H9 (cell line): ENCODE data around the gene GABRR3. TPM values are rescaled to one million over a fixed set of nuclear protein-coding genes. Genes with fewer than 3 reads are reported as not detected.

Source experiments
- DNase-seq: peaks from one replicate; pipeline ENCODE4 v3.0.0-alpha.2; 2017
- H2AFZ ChIP-seq: one replicate; pipeline ENCODE4 v1.6.1; 2013; ENCODE audit warnings: mild to moderate bottlenecking, low read length, control low read depth, moderate library complexity
- H2AK5ac ChIP-seq: 2 replicates; pipeline ENCODE4 v1.6.1; 2013; ENCODE audit warnings: low read length, control low read depth, mixed read lengths; ENCODE audit not compliant: insufficient read length
- H2BK120ac ChIP-seq: one replicate; pipeline ENCODE4 v1.6.1; 2013; ENCODE audit warnings: low read depth, mild to moderate bottlenecking, low read length, control low read depth, inconsistent platforms; ENCODE audit not compliant: poor library complexity, severe bottlenecking
- H2BK12ac ChIP-seq: 2 replicates; pipeline ENCODE4 v1.6.1; 2013; ENCODE audit warnings: low read length, control low read depth, mixed read lengths, low read depth; ENCODE audit not compliant: insufficient read length
- H2BK15ac ChIP-seq: 2 replicates; pipeline ENCODE4 v1.6.1; 2013; ENCODE audit warnings: low read depth, low read length, control low read depth
- H2BK20ac ChIP-seq: one replicate; pipeline ENCODE4 v1.6.1; 2013; ENCODE audit warnings: low read depth, mild to moderate bottlenecking, low read length, control low read depth, inconsistent platforms; ENCODE audit not compliant: poor library complexity, severe bottlenecking
- H2BK5ac ChIP-seq: 2 replicates; pipeline ENCODE4 v1.6.1; 2013; ENCODE audit warnings: low read length, control low read depth, mixed read lengths; ENCODE audit not compliant: insufficient read length
- H3K14ac ChIP-seq: 2 replicates; pipeline ENCODE4 v1.6.1; 2013; ENCODE audit warnings: low read length, control low read depth; ENCODE audit not compliant: insufficient read depth
- H3K18ac ChIP-seq: 2 replicates; pipeline ENCODE4 v1.6.1; 2013; ENCODE audit warnings: low read depth, mild to moderate bottlenecking, mixed read lengths, low read length, control low read depth; ENCODE audit not compliant: insufficient read length
- H3K23ac ChIP-seq: 2 replicates; pipeline ENCODE4 v1.6.1; 2013; ENCODE audit warnings: low read length, control low read depth, mixed read lengths, low read depth; ENCODE audit not compliant: insufficient read length
- H3K23me2 ChIP-seq: 2 replicates; pipeline ENCODE4 v1.6.1; 2013; ENCODE audit warnings: low read depth, mild to moderate bottlenecking, mixed read lengths, low read length, control low read depth; ENCODE audit not compliant: insufficient read length, poor library complexity, severe bottlenecking
- H3K27ac ChIP-seq: 2 replicates; pipeline ENCODE4 v1.5.1; 2013; ENCODE audit warnings: low read length, control low read depth, mixed read lengths, low read depth; ENCODE audit not compliant: insufficient read length
- H3K27me3 ChIP-seq: 2 replicates; pipeline ENCODE4 v1.6.1; 2013; ENCODE audit warnings: low read length, control low read depth, inconsistent platforms; ENCODE audit not compliant: insufficient read depth
- H3K4ac ChIP-seq: 2 replicates; pipeline ENCODE4 v1.6.1; 2013; ENCODE audit warnings: low read depth, mild to moderate bottlenecking, control low read depth, inconsistent platforms, low read length, moderate library complexity
- H3K4me1 ChIP-seq: 2 replicates; pipeline ENCODE4 v1.6.1; 2013; ENCODE audit warnings: low read length, control low read depth, inconsistent platforms; ENCODE audit not compliant: insufficient read depth
- H3K4me2 ChIP-seq: 2 replicates; pipeline ENCODE4 v1.6.1; 2013; ENCODE audit warnings: low read length, control low read depth, mixed read lengths; ENCODE audit not compliant: insufficient read length, insufficient read depth
- H3K56ac ChIP-seq: 2 replicates; pipeline ENCODE4 v1.6.1; 2013; ENCODE audit warnings: low read depth, mild to moderate bottlenecking, mixed read lengths, low read length, control low read depth; ENCODE audit not compliant: insufficient read length
- H3K79me1 ChIP-seq: 2 replicates; pipeline ENCODE4 v1.6.1; 2013; ENCODE audit warnings: low read depth, mild to moderate bottlenecking, moderate library complexity, low read length, control low read depth, inconsistent platforms; ENCODE audit not compliant: insufficient read depth, poor library complexity, severe bottlenecking
- H3K79me2 ChIP-seq: 2 replicates; pipeline ENCODE4 v1.6.1; 2013; ENCODE audit warnings: low read length, control low read depth, inconsistent platforms; ENCODE audit not compliant: insufficient read depth
- H3K9ac ChIP-seq: 2 replicates; pipeline ENCODE4 v1.6.1; 2013; ENCODE audit warnings: low read length, control low read depth, mixed read lengths; ENCODE audit not compliant: insufficient read length; ENCODE audit errors: extremely low read depth
- H3K9me3 ChIP-seq: one replicate; pipeline ENCODE4 v1.6.1; 2013; ENCODE audit warnings: low read depth, low read length, inconsistent platforms; ENCODE audit not compliant: control insufficient read depth
- H3T11ph ChIP-seq: one replicate; pipeline ENCODE4 v1.6.1; 2013; ENCODE audit warnings: mild to moderate bottlenecking, low read length, control low read depth, inconsistent platforms
- H4K20me1 ChIP-seq: one replicate; pipeline ENCODE4 v1.6.1; 2013; ENCODE audit not compliant: control insufficient read depth, insufficient read length, insufficient read depth
- H4K5ac ChIP-seq: 2 replicates; pipeline ENCODE4 v1.6.1; 2013; ENCODE audit warnings: low read depth, mild to moderate bottlenecking, mixed read lengths, low read length, control low read depth; ENCODE audit not compliant: insufficient read length
- H4K8ac ChIP-seq: replicated peaks from 2 replicates; pipeline ENCODE4 v1.6.1; 2013; ENCODE audit warnings: low read length, control low read depth, mixed read lengths, low read depth; ENCODE audit not compliant: insufficient read length
- H4K91ac ChIP-seq: 2 replicates; pipeline ENCODE4 v1.6.1; 2013; ENCODE audit warnings: low read depth, mild to moderate bottlenecking, moderate library complexity, mixed read lengths, low read length, control low read depth; ENCODE audit not compliant: insufficient read length
- H3K27ac Mint-ChIP-seq, 3 experiments: 2 replicates in 2 of 3; 3 replicates in 1 of 3; pipeline ENCODE4 v1.8.0; 2020 to 2021; ENCODE audit warnings: mixed read lengths in 3 of 3, mild to moderate bottlenecking in 1 of 3, moderate library complexity in 1 of 3
- H3K27me3 Mint-ChIP-seq: 2 replicates; pipeline ENCODE4 v1.8.0; 2021; ENCODE audit warnings: low read depth, mild to moderate bottlenecking, moderate library complexity, mixed read lengths
- H3K36me3 Mint-ChIP-seq, 3 experiments: 2 replicates in 2 of 3; 3 replicates in 1 of 3; pipeline ENCODE4 v1.8.0; 2020 to 2021; ENCODE audit warnings: low read depth in 3 of 3, mixed read lengths in 3 of 3; ENCODE audit not compliant: insufficient read depth in 1 of 3
- H3K4me1 Mint-ChIP-seq, 2 experiments: 2 replicates each; pipeline ENCODE4 v1.8.0; 2020; ENCODE audit warnings: mixed read lengths in 2 of 2
- H3K4me3 Mint-ChIP-seq, 2 experiments: 2 replicates in 1 of 2; 3 replicates in 1 of 2; pipeline ENCODE4 v1.8.0; 2020 to 2021; ENCODE audit warnings: mild to moderate bottlenecking in 2 of 2, mixed read lengths in 2 of 2, moderate library complexity in 1 of 2
- H3K9me3 Mint-ChIP-seq, 2 experiments: 2 replicates in 1 of 2; 3 replicates in 1 of 2; pipeline ENCODE4 v1.8.0; 2020; ENCODE audit warnings: mild to moderate bottlenecking in 2 of 2, mixed read lengths in 2 of 2, moderate library complexity in 1 of 2
- CTCF ChIP-seq: fragments of 200-600 bp; sonication (generic); conservative IDR thresholded peaks from 3 replicates; pipeline ENCODE4 v1.8.0; 2021; ENCODE audit warnings: antibody characterized with exemption, mild to moderate bottlenecking
- WGBS: extraction: QIAGEN DNeasy Blood & Tissue Kit; methylation state at CpG from one replicate; pipeline ENCODE4 v1.1.7; 2013; ENCODE audit warnings: missing lambda C conversion rate, low lambda C conversion rate, mixed read lengths; ENCODE audit not compliant: insufficient read length; ENCODE audit errors: extremely low coverage; 5-methylcytosine and 5-hydroxymethylcytosine counted together
- total RNA-seq: library from RNA; stranded (reverse); gene quantifications from 2 replicates; pipeline ENCODE4 v1.2.1, GENCODE V29; 2021

GABRR3 gene
- total RNA-seq, 1 experiment from 2014 or later: not detected

- Histone ChIP-seq H3K23me2 (no peaks in the 10 kb centered on the region), H2BK120ac (no peak overlapping the region), H3K4ac (no peak overlapping the region), H2AFZ (no peak overlapping the region), H4K8ac (no peak overlapping the region), H3K9me3 (no peaks in the 10 kb centered on the region), H3K56ac (no peak overlapping the region), H3K4me2 (no peak overlapping the region), H4K5ac (no peak overlapping the region), H3K23ac (no peak overlapping the region), H2AK5ac (no peak overlapping the region), H3K27ac (no peak overlapping the region), H2BK5ac (no peak overlapping the region), H4K20me1 (no peaks in the 10 kb centered on the region), H2BK12ac (no peak overlapping the region), H3K79me2 (peaks cover 3% of the 10 kb centered on the region), H2BK15ac (no peak overlapping the region), H2BK20ac (no peak overlapping the region), H3K18ac (no peak overlapping the region), H3K9ac (no peak overlapping the region), H3K4me1 (no peaks in the 10 kb centered on the region), H3K79me1 (no peaks in the 10 kb centered on the region), H4K91ac (no peak overlapping the region), H3K27me3 (no peaks in the 10 kb centered on the region), H3K14ac (no peak overlapping the region), H3T11ph (no peak overlapping the region)
- peaks cover 0 to 2% of the 10 kb centered on the region in 2 experiments; a peak in 1 of 4 replicates for H3K4me1 Mint-ChIP-seq
- no peaks in the 10 kb centered on the region for H3K27me3 Mint-ChIP-seq
- WGBS: no CpG with 5 or more reads among the region's 5 CpGs
- H3K4me3 Mint-ChIP-seq: no peak overlapping the region
- H3K27ac Mint-ChIP-seq: no peak overlapping the region
- H3K9me3 Mint-ChIP-seq: no peaks in the 10 kb centered on the region
- H3K36me3 Mint-ChIP-seq: peaks cover 0 to 8% (median 2%) of the 10 kb centered on the region in 3 experiments; a peak in 3 of 7 replicates
- no peak for DNase-seq
- no peak for TF ChIP-seq CTCF
Measured at GRCh38 chr3:97960551-97960950, 74.6 kb downstream of the GABRR3 start.
